Tibial nerve (tissue), 4 donors: ENCODE data around the gene RBMXL2.

Experiments
- EP300 ChIP-seq, 2 donors: sonication (generic); formaldehyde crosslinking; IDR thresholded peaks; one replicate each; pipeline ENCODE4 v1.6.1; 2017; ENCODE audit warnings: antibody characterized with exemption in 2 of 2, mild to moderate bottlenecking in 1 of 2
- POLR2A ChIP-seq, 2 donors: fragments of 450-650 bp; IDR thresholded peaks; one replicate each; pipeline ENCODE4 v1.6.1; 2017; ENCODE audit warnings: antibody characterized with exemption in 2 of 2, mild to moderate bottlenecking in 2 of 2, moderate library complexity in 2 of 2
- TF ChIP-seq, protein P1 (sequence below), 5 experiments: fragments of 200-600 bp in 3 of 5; fragments of 450-650 bp in 2 of 5; sonication (generic) in 3 of 5; IDR thresholded peaks; one replicate each; pipeline ENCODE4 v1.5.1; 2016 to 2019; ENCODE audit warnings: antibody characterized with exemption in 5 of 5, mild to moderate bottlenecking in 3 of 5, moderate library complexity in 2 of 5

DNA sequence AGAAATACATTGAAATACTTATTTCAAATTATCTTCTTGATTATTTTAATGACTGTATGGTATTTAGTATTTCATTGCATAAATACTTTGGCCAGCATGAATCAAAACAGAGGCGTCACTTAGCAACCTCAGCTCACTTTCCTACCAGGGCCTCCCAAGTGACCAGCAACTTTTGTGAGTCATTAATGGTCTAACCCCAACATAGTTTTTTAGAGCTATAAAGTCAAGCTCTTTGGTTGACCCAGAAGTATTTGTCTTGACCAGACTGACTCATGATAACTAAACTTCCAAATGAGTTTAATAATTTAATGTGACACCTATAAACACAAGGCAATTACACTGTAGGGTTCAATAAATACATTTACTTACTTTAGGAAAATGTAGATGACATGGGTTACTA lies 27.9 kb upstream of the RBMXL2 start:
- TF ChIP-seq, protein P1, sequence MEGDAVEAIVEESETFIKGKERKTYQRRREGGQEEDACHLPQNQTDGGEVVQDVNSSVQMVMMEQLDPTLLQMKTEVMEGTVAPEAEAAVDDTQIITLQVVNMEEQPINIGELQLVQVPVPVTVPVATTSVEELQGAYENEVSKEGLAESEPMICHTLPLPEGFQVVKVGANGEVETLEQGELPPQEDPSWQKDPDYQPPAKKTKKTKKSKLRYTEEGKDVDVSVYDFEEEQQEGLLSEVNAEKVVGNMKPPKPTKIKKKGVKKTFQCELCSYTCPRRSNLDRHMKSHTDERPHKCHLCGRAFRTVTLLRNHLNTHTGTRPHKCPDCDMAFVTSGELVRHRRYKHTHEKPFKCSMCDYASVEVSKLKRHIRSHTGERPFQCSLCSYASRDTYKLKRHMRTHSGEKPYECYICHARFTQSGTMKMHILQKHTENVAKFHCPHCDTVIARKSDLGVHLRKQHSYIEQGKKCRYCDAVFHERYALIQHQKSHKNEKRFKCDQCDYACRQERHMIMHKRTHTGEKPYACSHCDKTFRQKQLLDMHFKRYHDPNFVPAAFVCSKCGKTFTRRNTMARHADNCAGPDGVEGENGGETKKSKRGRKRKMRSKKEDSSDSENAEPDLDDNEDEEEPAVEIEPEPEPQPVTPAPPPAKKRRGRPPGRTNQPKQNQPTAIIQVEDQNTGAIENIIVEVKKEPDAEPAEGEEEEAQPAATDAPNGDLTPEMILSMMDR (IDR thresholded peaks at IDR 0.05), result no peak
- TF ChIP-seq POLR2A (IDR thresholded peaks at IDR 0.05) (no peak), EP300 (IDR thresholded peaks at IDR 0.05) (no peak)
